ENCODE data around the gene SEC31B. TPM values are rescaled to one million over a fixed set of nuclear protein-coding genes. Genes with fewer than 3 reads are reported as not detected.

Gene SEC31B
- total RNA-seq, 1 donor from 2014 or later, result 8.8 TPM

GRCh38 chr10:100507357-100507732 is 12.3 kb downstream of the SEC31B start:
- H3K9me3 Mint-ChIP-seq, result no peaks in the 10 kb centered on the region
- H3K4me3 ChIP-seq, result no peak overlapping the region
- H3F3A ChIP-seq (ENCODE audit: low read depth), result peaks cover 9% of the 10 kb centered on the region
- H3K4me1 ChIP-seq, result peaks cover 37% of the 10 kb centered on the region
- no peak overlapping the region for H3K4me3 Mint-ChIP-seq
- peaks cover 20% of the 10 kb centered on the region for H3K36me3 Mint-ChIP-seq
- no peaks in the 10 kb centered on the region for H3K36me3 ChIP-seq
- peaks cover 11% of the 10 kb centered on the region for H3K27me3 Mint-ChIP-seq (ENCODE audit: insufficient read depth, low read depth)
- no peak overlapping the region for H3K27ac ChIP-seq
- no peak overlapping the region for H3K4me2 ChIP-seq
- H3K9ac ChIP-seq, result no peak overlapping the region
- H3K27me3 ChIP-seq, result peaks cover 16% of the 10 kb centered on the region
- no peaks in the 10 kb centered on the region for H3K79me2 ChIP-seq (ENCODE audit: low read depth)
- H2AFZ ChIP-seq (replicated peaks), result no peak overlapping the region
- H3K4me1 Mint-ChIP-seq, result peaks cover 54% of the 10 kb centered on the region
- no peak for TF ChIP-seq EZH2 (IDR thresholded peaks at IDR 0.05)
- no peak for TF ChIP-seq CTCF (IDR thresholded peaks at IDR 0.05)
- no peak for TF ChIP-seq EZH2phosphoT487 (IDR thresholded peaks at IDR 0.05)
- peaks cover 3% of the 10 kb centered on the region for H4K20me1 ChIP-seq (ENCODE audit: low read depth)
- no peak for DNase-seq (ENCODE audit: low spot score)
- no peaks in the 10 kb centered on the region for H3K9me3 ChIP-seq (ENCODE audit: low read depth)
- no peak overlapping the region for H3K27ac Mint-ChIP-seq

- no peak overlapping the region for H3K9ac ChIP-seq
- Mint-ChIP-seq H3K9me3 (no peaks in the 10 kb centered on the region), H3K36me3 (peaks cover 21% of the 10 kb centered on the region), H3K4me1 (peaks cover 60% of the 10 kb centered on the region), H3K4me3 (no peak overlapping the region), H3K27me3 (ENCODE audit: insufficient read depth, low read depth) (peaks cover 11% of the 10 kb centered on the region), H3K27ac (peak overlapping the region; percentile 26)
- no peak overlapping the region for H2AFZ ChIP-seq (replicated peaks)
- H3K4me2 ChIP-seq, result no peak overlapping the region
- H3K36me3 ChIP-seq, result no peaks in the 10 kb centered on the region
- DNase-seq (ENCODE audit: low spot score), result no peak
- H3F3A ChIP-seq (ENCODE audit: low read depth), result peaks cover 15% of the 10 kb centered on the region
- no peak overlapping the region for H3K4me3 ChIP-seq
- no peaks in the 10 kb centered on the region for H3K79me2 ChIP-seq (ENCODE audit: low read depth)
- H3K27ac ChIP-seq, result no peak overlapping the region
- TF ChIP-seq EZH2phosphoT487 (IDR thresholded peaks at IDR 0.05) (no peak), CTCF (IDR thresholded peaks at IDR 0.05) (no peak), EZH2 (IDR thresholded peaks at IDR 0.05) (no peak)
- H3K9me3 ChIP-seq (ENCODE audit: low read depth), result no peaks in the 10 kb centered on the region
- H4K20me1 ChIP-seq (ENCODE audit: low read depth), result peaks cover 3% of the 10 kb centered on the region
- peaks cover 16% of the 10 kb centered on the region for H3K27me3 ChIP-seq
- H3K4me1 ChIP-seq, result peaks cover 43% of the 10 kb centered on the region
These were observed 12.9 kb downstream of the SEC31B start for GRCh38 chr10:100506596-100507356.

- Mint-ChIP-seq H3K27ac (peak overlapping the region; percentile 55), H3K27me3 (ENCODE audit: insufficient read depth, low read depth) (peaks cover 5% of the 10 kb centered on the region), H3K36me3 (peaks cover 30% of the 10 kb centered on the region), H3K9me3 (no peaks in the 10 kb centered on the region), H3K4me1 (peaks cover 67% of the 10 kb centered on the region), H3K4me3 (no peak overlapping the region)
- Histone ChIP-seq H4K20me1 (ENCODE audit: low read depth) (peaks cover 3% of the 10 kb centered on the region), H3F3A (ENCODE audit: low read depth) (peaks cover 19% of the 10 kb centered on the region), H3K36me3 (no peaks in the 10 kb centered on the region), H3K79me2 (ENCODE audit: low read depth) (no peaks in the 10 kb centered on the region), H3K4me1 (peaks cover 51% of the 10 kb centered on the region), H3K9me3 (ENCODE audit: low read depth) (no peaks in the 10 kb centered on the region), H2AFZ (replicated peaks) (no peak overlapping the region), H3K27ac (no peak overlapping the region), H3K27me3 (peaks cover 16% of the 10 kb centered on the region), H3K4me3 (no peak overlapping the region), H3K9ac (no peak overlapping the region), H3K4me2 (no peak overlapping the region)
- TF ChIP-seq EZH2 (IDR thresholded peaks at IDR 0.05) (no peak), CTCF (IDR thresholded peaks at IDR 0.05) (no peak), EZH2phosphoT487 (IDR thresholded peaks at IDR 0.05) (no peak)
- no peak for DNase-seq (ENCODE audit: low spot score)
These were observed 14.5 kb downstream of the SEC31B start for GRCh38 chr10:100505164-100505563.

All from neural progenitor cell (in vitro differentiated cells).